HepG2 (cell line): ENCODE data around the gene GLB1L. TPM values are rescaled to one million over a fixed set of nuclear protein-coding genes. Genes with fewer than 3 reads are reported as not detected.

ENCODE experiments used
- ASH2L ChIP-seq: fragments of 300-600, 200-600 bp; sonication (generic); IDR thresholded peaks from 2 replicates; pipeline ENCODE4 v1.7.0; 2017; ENCODE audit warnings: low read depth, mild to moderate bottlenecking, moderate library complexity, mixed read lengths, low read length; ENCODE audit not compliant: insufficient read length
- BATF2 ChIP-seq: sonication (generic); formaldehyde crosslinking; IDR thresholded peaks from 2 replicates; pipeline ENCODE4 v1.8.0; 2022; ENCODE audit warnings: mild to moderate bottlenecking, missing genetic modification reagents, moderate library complexity
- ELF1 ChIP-seq: sonication (generic); formaldehyde crosslinking; IDR thresholded peaks from 2 replicates; pipeline ENCODE4 v1.4.0; 2020; ENCODE audit warnings: missing genetic modification reagents
- GMEB1 ChIP-seq: sonication (generic); formaldehyde crosslinking; IDR thresholded peaks from 2 replicates; pipeline ENCODE4 v1.5.1; 2020; ENCODE audit warnings: missing genetic modification reagents, mild to moderate bottlenecking, borderline replicate concordance
- IKZF5 ChIP-seq: IDR thresholded peaks from 2 replicates; pipeline ENCODE4 v1.6.1; 2018; ENCODE audit warnings: missing genetic modification reagents, mild to moderate bottlenecking, missing compliant biosample characterization
- KDM1A ChIP-seq: IDR thresholded peaks from 2 replicates; pipeline ENCODE4 v1.6.1; 2016; ENCODE audit warnings: missing compliant biosample characterization
- LRRFIP1 ChIP-seq: sonication (generic); formaldehyde crosslinking; conservative IDR thresholded peaks from 2 replicates; pipeline ENCODE4 v1.4.0; 2020; ENCODE audit warnings: missing genetic modification reagents
- RNF219 ChIP-seq: sonication (generic); formaldehyde crosslinking; IDR thresholded peaks from 2 replicates; pipeline ENCODE4 v1.5.0; 2020; ENCODE audit warnings: mild to moderate bottlenecking, missing genetic modification reagents
- SUZ12 ChIP-seq: fragments of 150-350 bp; IDR thresholded peaks from 2 replicates; pipeline ENCODE4 v1.6.1; 2014; ENCODE audit warnings: low read depth, low read length
- ZEB1 ChIP-seq: IDR thresholded peaks from 2 replicates; pipeline ENCODE4 v1.6.1; 2012; ENCODE audit warnings: mild to moderate bottlenecking, low read depth, inconsistent platforms; ENCODE audit not compliant: insufficient replicate concordance
- ZNF513 ChIP-seq: sonication (generic); formaldehyde crosslinking; conservative IDR thresholded peaks from 2 replicates; pipeline ENCODE4 v1.5.0; 2020; ENCODE audit warnings: missing genetic modification reagents
- ZNF572 ChIP-seq: sonication (generic); formaldehyde crosslinking; IDR thresholded peaks from 2 replicates; pipeline ENCODE4 v1.5.1; 2020; ENCODE audit warnings: mild to moderate bottlenecking, missing genetic modification reagents
- ZNF574 ChIP-seq: sonication (generic); formaldehyde crosslinking; IDR thresholded peaks from 2 replicates; pipeline ENCODE4 v1.4.0; 2020; ENCODE audit warnings: missing genetic modification reagents
- ZNF761 ChIP-seq: sonication (generic); formaldehyde crosslinking; conservative IDR thresholded peaks from 2 replicates; pipeline ENCODE4 v1.4.0; 2020; ENCODE audit warnings: mild to moderate bottlenecking, missing genetic modification reagents
- polyA plus RNA-seq, 8 experiments: library from polyadenylated mRNA; depleted of rRNA in 3 of 8; stranded (reverse) in 7 of 8; unstranded in 1 of 8; fragments of >200 nt; fragmentation: Illumina TruSeq in 4 of 8; extraction: Trizol in 4 of 8; gene quantifications; 2 replicates each; pipeline versions ENCODE4 v1.2.1 to v1.2.3, GENCODE V29; 2011 to 2016; ENCODE audit warnings: low read depth in 4 of 8, missing spikeins in 1 of 8, mixed read lengths in 1 of 8; ENCODE audit not compliant: insufficient read depth in 1 of 8
- total RNA-seq, 5 experiments: library from RNA; depleted of rRNA; stranded (reverse); fragments of >200 nt; fragmentation: Illumina TruSeq; extraction: Trizol; gene quantifications; 2 replicates each; pipeline ENCODE4 v1.2.3, GENCODE V29; 2016; ENCODE audit warnings: low read depth in 1 of 5

GLB1L gene
- total and polyA plus RNA-seq, 2 of the 13 experiments (the other 11 are each of a cell fraction or from before 2014, with no cell fraction given) = 6.8 to 7.3 TPM

GRCh38 chr2:219253753-219254589 is 8.7 kb upstream of the GLB1L start, which contains the start of gene TUBA4A (continued):
- TF ChIP-seq LRRFIP1 (CRISPR knock-in tag) (no peak), ZNF761 (CRISPR knock-in tag) (0 out of 2 replicates have a peak, but pooled peaks have one; percentile 59), ZNF572 (CRISPR knock-in tag) (0 out of 2 replicates have a peak, but pooled peaks have one; percentile 36), RNF219 (no peak), ELF1 (peak; percentile 62; the same call in 1 of the 2 replicates), ZNF574 (CRISPR knock-in tag) (peak; percentile 46), IKZF5 (peak; percentile 55), ZEB1 (peak; percentile 98), GMEB1 (peak; percentile 64), ZNF513 (no peak), BATF2 (CRISPR knock-in tag) (no peak), SUZ12 (no peak), KDM1A (CRISPR knock-in tag) (no peak), ASH2L (peak; percentile 36)
